H1 (cell line): Measurements from ENCODE around the gene PAXX. TPM values are rescaled to one million over a fixed set of nuclear protein-coding genes. Genes with fewer than 3 reads are reported as not detected.

Source experiments
- polyA plus RNA-seq, 7 experiments: library from polyadenylated mRNA; depleted of rRNA in 3 of 7; stranded (reverse) in 5 of 7; unstranded in 2 of 7; fragments of >200 nt in 5 of 7; fragments of 200-250 nt in 2 of 7; gene quantifications; 1 replicate in 5 of 7; 2 replicates in 1 of 7; 4 replicates in 1 of 7; pipeline versions ENCODE4 v1.2.1 to v1.2.3, GENCODE V29; 2011 to 2013; ENCODE audit warnings: missing spikeins in 2 of 7, mixed read lengths in 2 of 7
- total RNA-seq: library from RNA; stranded (reverse); fragmentation: NEBNext Ultra II Directional; extraction: Animal tissue kit (Norgen Biotek cat#: 25700); gene quantifications from 2 replicates; pipeline ENCODE4 v1.2.1, GENCODE V29; 2021
- TF ChIP-seq, protein P1 (sequence below): fragments of 300-600 bp; sonication (generic); IDR thresholded peaks from 2 replicates; pipeline ENCODE4 v1.7.1; 2012; ENCODE audit warnings: low read length, moderate library complexity, mild to moderate bottlenecking, inconsistent platforms; ENCODE audit not compliant: insufficient replicate concordance

Gene PAXX
- total and polyA plus RNA-seq, 2 of the 8 experiments (the other 6 are each of a cell fraction or from before 2014, with no cell fraction given) = 43.4 to 45.9 TPM

DNA sequence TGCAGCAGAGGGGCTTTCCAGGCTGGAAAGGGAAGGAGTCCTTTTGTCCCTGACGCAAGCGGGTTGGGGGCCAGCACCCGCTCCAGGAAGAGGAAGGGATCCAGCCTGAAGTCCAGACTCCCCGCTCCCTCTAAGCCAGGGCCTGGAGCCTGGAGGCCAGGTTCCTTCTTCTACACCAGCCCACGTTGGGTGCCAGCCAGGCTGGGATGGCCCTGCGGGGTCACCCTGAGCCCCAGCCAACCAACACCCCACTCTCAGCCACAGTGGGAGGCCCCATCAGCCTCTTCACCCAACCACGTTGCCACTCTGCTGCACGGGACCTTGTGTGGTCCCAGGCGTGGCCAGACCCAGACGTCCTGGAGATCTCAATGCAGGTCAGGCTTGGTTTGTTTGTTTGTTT is 40.6 kb downstream of the PAXX start (continued):
- TF ChIP-seq, protein P1, sequence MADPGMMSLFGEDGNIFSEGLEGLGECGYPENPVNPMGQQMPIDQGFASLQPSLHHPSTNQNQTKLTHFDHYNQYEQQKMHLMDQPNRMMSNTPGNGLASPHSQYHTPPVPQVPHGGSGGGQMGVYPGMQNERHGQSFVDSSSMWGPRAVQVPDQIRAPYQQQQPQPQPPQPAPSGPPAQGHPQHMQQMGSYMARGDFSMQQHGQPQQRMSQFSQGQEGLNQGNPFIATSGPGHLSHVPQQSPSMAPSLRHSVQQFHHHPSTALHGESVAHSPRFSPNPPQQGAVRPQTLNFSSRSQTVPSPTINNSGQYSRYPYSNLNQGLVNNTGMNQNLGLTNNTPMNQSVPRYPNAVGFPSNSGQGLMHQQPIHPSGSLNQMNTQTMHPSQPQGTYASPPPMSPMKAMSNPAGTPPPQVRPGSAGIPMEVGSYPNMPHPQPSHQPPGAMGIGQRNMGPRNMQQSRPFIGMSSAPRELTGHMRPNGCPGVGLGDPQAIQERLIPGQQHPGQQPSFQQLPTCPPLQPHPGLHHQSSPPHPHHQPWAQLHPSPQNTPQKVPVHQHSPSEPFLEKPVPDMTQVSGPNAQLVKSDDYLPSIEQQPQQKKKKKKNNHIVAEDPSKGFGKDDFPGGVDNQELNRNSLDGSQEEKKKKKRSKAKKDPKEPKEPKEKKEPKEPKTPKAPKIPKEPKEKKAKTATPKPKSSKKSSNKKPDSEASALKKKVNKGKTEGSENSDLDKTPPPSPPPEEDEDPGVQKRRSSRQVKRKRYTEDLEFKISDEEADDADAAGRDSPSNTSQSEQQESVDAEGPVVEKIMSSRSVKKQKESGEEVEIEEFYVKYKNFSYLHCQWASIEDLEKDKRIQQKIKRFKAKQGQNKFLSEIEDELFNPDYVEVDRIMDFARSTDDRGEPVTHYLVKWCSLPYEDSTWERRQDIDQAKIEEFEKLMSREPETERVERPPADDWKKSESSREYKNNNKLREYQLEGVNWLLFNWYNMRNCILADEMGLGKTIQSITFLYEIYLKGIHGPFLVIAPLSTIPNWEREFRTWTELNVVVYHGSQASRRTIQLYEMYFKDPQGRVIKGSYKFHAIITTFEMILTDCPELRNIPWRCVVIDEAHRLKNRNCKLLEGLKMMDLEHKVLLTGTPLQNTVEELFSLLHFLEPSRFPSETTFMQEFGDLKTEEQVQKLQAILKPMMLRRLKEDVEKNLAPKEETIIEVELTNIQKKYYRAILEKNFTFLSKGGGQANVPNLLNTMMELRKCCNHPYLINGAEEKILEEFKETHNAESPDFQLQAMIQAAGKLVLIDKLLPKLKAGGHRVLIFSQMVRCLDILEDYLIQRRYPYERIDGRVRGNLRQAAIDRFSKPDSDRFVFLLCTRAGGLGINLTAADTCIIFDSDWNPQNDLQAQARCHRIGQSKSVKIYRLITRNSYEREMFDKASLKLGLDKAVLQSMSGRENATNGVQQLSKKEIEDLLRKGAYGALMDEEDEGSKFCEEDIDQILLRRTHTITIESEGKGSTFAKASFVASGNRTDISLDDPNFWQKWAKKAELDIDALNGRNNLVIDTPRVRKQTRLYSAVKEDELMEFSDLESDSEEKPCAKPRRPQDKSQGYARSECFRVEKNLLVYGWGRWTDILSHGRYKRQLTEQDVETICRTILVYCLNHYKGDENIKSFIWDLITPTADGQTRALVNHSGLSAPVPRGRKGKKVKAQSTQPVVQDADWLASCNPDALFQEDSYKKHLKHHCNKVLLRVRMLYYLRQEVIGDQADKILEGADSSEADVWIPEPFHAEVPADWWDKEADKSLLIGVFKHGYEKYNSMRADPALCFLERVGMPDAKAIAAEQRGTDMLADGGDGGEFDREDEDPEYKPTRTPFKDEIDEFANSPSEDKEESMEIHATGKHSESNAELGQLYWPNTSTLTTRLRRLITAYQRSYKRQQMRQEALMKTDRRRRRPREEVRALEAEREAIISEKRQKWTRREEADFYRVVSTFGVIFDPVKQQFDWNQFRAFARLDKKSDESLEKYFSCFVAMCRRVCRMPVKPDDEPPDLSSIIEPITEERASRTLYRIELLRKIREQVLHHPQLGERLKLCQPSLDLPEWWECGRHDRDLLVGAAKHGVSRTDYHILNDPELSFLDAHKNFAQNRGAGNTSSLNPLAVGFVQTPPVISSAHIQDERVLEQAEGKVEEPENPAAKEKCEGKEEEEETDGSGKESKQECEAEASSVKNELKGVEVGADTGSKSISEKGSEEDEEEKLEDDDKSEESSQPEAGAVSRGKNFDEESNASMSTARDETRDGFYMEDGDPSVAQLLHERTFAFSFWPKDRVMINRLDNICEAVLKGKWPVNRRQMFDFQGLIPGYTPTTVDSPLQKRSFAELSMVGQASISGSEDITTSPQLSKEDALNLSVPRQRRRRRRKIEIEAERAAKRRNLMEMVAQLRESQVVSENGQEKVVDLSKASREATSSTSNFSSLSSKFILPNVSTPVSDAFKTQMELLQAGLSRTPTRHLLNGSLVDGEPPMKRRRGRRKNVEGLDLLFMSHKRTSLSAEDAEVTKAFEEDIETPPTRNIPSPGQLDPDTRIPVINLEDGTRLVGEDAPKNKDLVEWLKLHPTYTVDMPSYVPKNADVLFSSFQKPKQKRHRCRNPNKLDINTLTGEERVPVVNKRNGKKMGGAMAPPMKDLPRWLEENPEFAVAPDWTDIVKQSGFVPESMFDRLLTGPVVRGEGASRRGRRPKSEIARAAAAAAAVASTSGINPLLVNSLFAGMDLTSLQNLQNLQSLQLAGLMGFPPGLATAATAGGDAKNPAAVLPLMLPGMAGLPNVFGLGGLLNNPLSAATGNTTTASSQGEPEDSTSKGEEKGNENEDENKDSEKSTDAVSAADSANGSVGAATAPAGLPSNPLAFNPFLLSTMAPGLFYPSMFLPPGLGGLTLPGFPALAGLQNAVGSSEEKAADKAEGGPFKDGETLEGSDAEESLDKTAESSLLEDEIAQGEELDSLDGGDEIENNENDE = no peak
